Prostate gland (tissue), 2 donors: Measurements from ENCODE around the gene HDAC8.
"Not testable (repeated sequence)": the region's sequence is repeated elsewhere in the genome, so short reads cannot be mapped to it uniquely, and the experiment has no call there.

Experiments
- CTCF ChIP-seq, 4 experiments: fragments of 200-600 bp in 2 of 4; fragments of 450-650 bp in 2 of 4; sonication (generic) in 2 of 4; IDR thresholded peaks; 1 replicate in 3 of 4; 2 replicates in 1 of 4; pipeline ENCODE4 v1.5.1; 2016 to 2019; ENCODE audit warnings: antibody characterized with exemption in 4 of 4, mild to moderate bottlenecking in 2 of 4, moderate library complexity in 2 of 4
- POLR2AphosphoS5 ChIP-seq: sonication (generic); formaldehyde crosslinking; IDR thresholded peaks from one replicate; pipeline ENCODE4 v1.6.1; 2017; ENCODE audit warnings: antibody characterized with exemption

- not testable (repeated sequence) for TF ChIP-seq CTCF (IDR thresholded peaks at IDR 0.05); POLR2AphosphoS5
Observed at GRCh38 chrX:72319651-72320050, 253.0 kb downstream of the HDAC8 start.
